NCI-H748 (cell line): ENCODE measurements around the gene FAM229B.

ENCODE experiments used
- DNase-seq: peaks from one replicate; lab custom pipeline; 2025; ENCODE audit not compliant: unreplicated experiment; lab: John Stamatoyannopoulos, UW

Gene FAM229B

DNA sequence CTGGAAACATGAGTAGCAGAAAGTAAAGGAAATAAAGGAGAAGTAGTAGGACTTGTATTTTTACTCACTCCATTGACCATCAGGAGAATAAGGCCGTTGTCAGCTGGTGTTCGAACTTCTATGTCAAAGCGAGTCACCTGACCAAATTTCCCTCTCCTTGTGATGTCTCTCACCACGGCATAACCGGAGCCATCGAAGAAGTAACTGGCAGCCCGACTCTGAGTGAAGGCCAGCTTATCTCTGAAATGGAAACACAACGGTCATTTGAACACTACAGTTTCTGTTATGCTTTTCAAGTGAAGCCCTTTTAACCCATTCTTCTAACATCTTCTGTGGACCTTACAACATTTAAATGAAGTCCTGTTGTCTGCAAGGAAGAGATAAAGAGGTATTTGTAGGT is 51.7 kb downstream of the FAM229B start:
- no peak for DNase-seq

DNA sequence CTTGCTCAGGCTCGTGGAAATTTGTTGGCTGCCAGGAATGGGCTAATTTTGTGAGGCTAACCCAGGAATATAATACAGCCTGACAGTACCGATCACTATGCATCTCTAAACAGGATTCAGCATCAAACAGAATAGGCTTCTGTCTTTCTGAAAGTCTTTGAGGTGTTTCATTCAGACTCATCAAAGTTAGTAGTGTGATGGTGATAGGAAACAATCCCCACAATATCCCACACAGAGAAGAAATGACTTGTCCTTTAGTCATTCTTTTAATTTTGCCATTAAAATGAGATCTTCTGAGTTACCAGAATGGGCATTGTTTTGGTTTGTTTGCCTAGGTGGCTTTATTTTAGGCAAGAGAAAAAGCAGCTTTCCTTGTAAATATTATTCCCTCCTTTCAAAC is 54.3 kb downstream of the FAM229B start:
- no peak for DNase-seq

DNA sequence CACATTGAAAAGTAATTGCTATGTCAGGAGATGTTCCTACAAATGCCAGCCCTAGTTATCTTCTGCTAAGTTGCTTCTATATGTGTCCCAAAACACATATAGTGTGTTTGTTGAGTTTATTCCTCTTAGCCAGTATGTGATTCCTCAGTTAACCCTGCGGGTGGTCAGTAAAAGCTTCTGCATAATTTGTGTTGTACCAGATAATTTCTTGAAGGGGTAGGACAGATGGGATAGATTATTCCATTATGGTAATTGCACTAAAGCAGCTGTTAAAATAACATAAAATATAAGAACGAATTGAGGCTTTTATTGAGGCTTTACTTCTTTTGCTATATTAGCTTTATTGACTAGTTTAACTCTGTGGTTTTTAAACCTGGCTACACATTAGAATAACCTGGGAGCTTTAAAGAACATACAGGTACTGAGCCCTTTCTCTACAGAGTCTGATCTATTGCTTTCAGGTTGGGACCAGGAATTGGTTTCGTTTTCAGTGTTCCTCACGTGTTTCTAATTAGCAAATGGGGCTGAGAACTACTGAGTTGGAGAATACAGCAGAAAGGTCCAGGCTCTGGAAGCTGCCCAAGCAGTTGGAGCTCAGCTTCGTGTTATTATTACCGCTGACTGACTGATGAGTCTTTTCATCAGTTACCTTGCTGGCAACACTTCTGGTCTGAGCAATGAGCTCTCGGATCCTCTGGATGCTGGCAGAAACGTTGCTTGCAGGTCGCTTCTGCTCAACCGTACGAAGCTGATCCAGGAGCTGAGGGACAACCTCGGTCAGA is 56.9 kb downstream of the FAM229B start:
- DNase-seq: peak; percentile 92

DNA sequence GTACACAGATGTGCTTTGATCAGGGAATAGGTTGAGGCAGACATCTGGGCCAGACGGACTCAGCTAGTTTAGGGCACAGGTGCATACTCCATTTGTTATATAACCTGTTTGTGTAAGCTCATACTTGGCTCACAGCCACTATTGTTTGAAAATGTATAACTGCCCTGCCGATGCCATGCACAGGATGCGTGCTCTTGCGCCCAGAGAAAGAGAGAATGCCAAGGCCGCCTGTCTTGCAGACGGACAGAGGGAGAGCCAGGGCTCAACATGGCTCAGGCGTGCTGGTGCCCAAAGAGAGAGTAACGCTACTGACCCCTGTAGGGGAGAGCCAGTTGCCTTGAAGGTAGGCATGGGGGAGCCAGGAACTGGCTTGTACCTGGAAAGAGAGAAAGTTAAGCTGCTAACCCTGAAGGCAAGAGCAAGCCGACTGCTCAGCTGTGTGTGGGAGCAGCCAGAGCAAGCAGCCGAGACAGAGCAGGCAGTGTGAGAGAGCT is 57.7 kb downstream of the FAM229B start:
- DNase-seq: peak; percentile 87

DNA sequence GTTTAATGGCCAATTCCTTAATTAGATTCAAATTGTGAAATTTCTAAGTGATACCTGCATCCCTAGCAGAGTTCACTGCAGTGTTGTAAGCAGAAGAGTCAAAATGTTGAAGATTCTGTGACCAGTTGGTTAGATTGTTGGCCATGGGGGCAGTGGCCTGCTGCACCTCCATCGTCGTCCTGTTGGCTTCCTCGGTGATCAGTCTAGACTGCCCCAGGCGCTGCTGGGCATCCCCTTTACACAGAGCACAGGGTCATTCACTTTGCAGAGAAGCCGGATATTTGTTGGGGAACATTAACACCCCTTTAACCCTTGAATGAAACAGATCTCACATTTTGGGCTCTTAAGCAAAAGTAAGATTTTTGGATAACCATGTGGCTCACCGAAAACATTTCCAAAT is 60.7 kb downstream of the FAM229B start:
- no peak for DNase-seq

DNA sequence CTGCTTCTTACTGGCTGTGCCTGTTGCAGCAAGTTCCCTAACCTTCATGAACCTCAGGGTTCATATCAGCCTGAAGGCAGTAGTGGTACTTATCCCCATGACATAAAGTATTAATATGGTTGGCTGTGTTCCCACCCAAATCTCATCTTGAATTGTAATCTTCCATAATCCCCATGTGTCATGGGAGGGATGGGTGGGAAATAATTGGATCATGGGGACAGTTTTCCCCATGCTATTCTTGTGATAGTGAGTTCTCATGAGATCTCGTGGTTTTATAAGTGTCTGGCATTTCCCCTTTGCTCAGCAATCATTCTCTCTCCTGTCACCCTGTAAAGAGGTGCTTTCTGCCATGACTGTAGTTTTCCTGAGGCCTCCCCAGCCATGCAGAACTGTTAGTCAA is 61.8 kb downstream of the FAM229B start:
- no peak for DNase-seq

DNA sequence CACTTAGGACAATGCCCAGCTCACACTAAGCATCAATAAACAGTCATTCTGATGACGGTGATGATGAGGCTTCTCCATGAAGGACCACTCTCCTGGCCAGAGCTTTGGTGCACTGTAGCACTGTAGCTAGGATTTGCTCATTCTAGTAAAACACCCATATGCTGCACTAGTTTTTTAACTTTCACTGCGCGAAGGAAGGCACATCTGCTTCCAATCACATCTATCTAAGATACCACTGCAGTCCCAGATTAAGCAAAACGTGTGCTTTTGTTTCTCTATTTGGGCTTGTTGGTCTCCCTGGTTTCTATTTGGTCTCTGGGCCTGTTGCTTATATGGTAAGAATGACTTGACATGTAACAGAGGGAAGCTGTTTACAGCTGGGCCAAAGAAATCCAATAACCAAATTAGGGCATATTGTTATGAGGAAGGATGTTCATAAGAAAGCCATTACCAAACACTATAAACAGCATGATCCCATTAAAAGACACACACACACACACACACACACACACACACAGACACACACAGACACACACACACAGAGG is 62.4 kb downstream of the FAM229B start:
- no peak for DNase-seq

DNA sequence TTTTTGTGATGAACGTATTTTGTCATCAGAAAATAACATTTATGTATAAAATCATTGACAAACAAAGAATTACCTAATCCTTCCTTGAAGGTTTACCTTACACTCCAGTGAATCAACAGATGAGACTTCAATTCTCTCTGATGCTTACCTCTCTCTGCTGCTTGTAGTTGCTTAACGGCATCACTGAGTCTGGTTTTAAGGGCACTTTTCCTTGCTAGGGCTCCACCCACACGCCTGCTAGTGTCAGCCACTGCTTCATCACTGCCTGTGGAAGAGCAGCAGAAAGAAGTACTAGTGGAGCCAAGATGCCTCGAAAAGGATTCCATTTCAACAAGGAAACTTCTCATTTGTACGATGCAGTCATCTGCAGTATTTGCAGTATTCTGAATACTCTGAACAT is 63.0 kb downstream of the FAM229B start:
- DNase-seq: peak; percentile 12
